GM23338 (cell line): ENCODE measurements around the gene TMEM131L. TPM values are rescaled to one million over a fixed set of nuclear protein-coding genes. Genes with fewer than 3 reads are reported as not detected.
A peak's percentile ranks its signal among the peaks of the same experiment; 100 is the strongest.

Experiments used
- ATAC-seq: fragments of 200-7000 bp; cut with Tn5 transposase; 3 replicates; pipeline ENCODE4 v1.9.1; 2020
- DNase-seq: peaks from one replicate; pipeline ENCODE4 v3.0.0-alpha.2; 2015; ENCODE audit warnings: low spot score
- H2AFZ ChIP-seq: fragments of 200-600 bp; sonication (generic); 2 replicates; pipeline ENCODE4 v1.8.0; 2016; ENCODE audit warnings: antibody characterized with exemption, mild to moderate bottlenecking, moderate library complexity
- H3F3A ChIP-seq: fragments of 200-600 bp; sonication (generic); replicated peaks from 2 replicates; pipeline ENCODE4 v1.8.0; 2017; ENCODE audit warnings: antibody characterized with exemption, mixed run types, low read depth
- H3K27ac ChIP-seq: fragments of 200-600 bp; sonication (generic); 2 replicates; pipeline ENCODE4 v1.6.1; 2016; ENCODE audit warnings: low read depth
- H3K27me3 ChIP-seq: fragments of 200-600 bp; sonication (generic); 2 replicates; pipeline ENCODE4 v1.8.0; 2016; ENCODE audit warnings: mild to moderate bottlenecking, mixed run types, moderate library complexity; ENCODE audit not compliant: insufficient read depth
- H3K36me3 ChIP-seq: fragments of 200-600 bp; sonication (generic); 2 replicates; pipeline ENCODE4 v1.8.0; 2016; ENCODE audit warnings: mild to moderate bottlenecking; ENCODE audit not compliant: insufficient read depth
- H3K4me1 ChIP-seq: fragments of 200-600 bp; sonication (generic); 2 replicates; pipeline ENCODE4 v1.8.0; 2016; ENCODE audit warnings: mild to moderate bottlenecking, moderate library complexity; ENCODE audit not compliant: insufficient read depth
- H3K4me2 ChIP-seq: fragments of 200-600 bp; sonication (generic); 2 replicates; pipeline ENCODE4 v1.7.1; 2017; ENCODE audit warnings: mixed run types
- H3K4me3 ChIP-seq: fragments of 200-600 bp; sonication (generic); 2 replicates; pipeline ENCODE4 v1.6.1; 2016; ENCODE audit warnings: mixed run types
- H3K79me2 ChIP-seq: fragments of 200-600 bp; sonication (generic); replicated peaks from 2 replicates; pipeline ENCODE4 v1.8.0; 2017; ENCODE audit warnings: mild to moderate bottlenecking; ENCODE audit not compliant: insufficient read depth
- H3K9me2 ChIP-seq: fragments of 200-600 bp; sonication (generic); 2 replicates; pipeline ENCODE4 v1.8.0; 2017; ENCODE audit not compliant: insufficient read depth
- H4K20me1 ChIP-seq: fragments of 200-600 bp; sonication (generic); replicated peaks from 2 replicates; pipeline ENCODE4 v1.8.0; 2017; ENCODE audit warnings: mild to moderate bottlenecking; ENCODE audit not compliant: insufficient read depth
- H3K27ac Mint-ChIP-seq: 2 replicates; pipeline ENCODE4 v1.8.0; 2020; ENCODE audit warnings: inconsistent platforms, mild to moderate bottlenecking, moderate library complexity, mixed read lengths
- H3K27me3 Mint-ChIP-seq: 3 replicates; pipeline ENCODE4 v1.8.0; 2022; ENCODE audit warnings: low read depth, mild to moderate bottlenecking, moderate library complexity, mixed read lengths, inconsistent platforms; ENCODE audit not compliant: insufficient read depth, poor library complexity
- H3K36me3 Mint-ChIP-seq: 3 replicates; pipeline ENCODE4 v1.8.0; 2021; ENCODE audit warnings: low read depth, mild to moderate bottlenecking, inconsistent platforms, moderate library complexity, mixed read lengths
- H3K4me1 Mint-ChIP-seq: 3 replicates; pipeline ENCODE4 v1.8.0; 2020; ENCODE audit warnings: mild to moderate bottlenecking, inconsistent platforms, mixed read lengths
- H3K4me3 Mint-ChIP-seq: 3 replicates; pipeline ENCODE4 v1.8.0; 2021; ENCODE audit warnings: moderate library complexity, mild to moderate bottlenecking, inconsistent platforms, mixed read lengths
- H3K9me3 Mint-ChIP-seq: 3 replicates; pipeline ENCODE4 v1.8.0; 2020; ENCODE audit warnings: moderate library complexity, mild to moderate bottlenecking, inconsistent platforms, mixed read lengths
- CREB1 ChIP-seq: fragments of 250-450 bp; sonication (Bioruptor Pico); IDR thresholded peaks from 2 replicates; pipeline ENCODE4 v1.5.0; 2020; ENCODE audit warnings: low read depth, mild to moderate bottlenecking, moderate library complexity
- CTCF ChIP-seq, 2 experiments: fragments of 200-600 bp in 1 of 2; sonication (generic) in 1 of 2; conservative IDR thresholded peaks; 2 replicates each; pipeline versions ENCODE4 v1.5.1 to v1.6.1; 2016 to 2017; ENCODE audit warnings: antibody characterized with exemption in 2 of 2, low read depth in 2 of 2, mild to moderate bottlenecking in 2 of 2, moderate library complexity in 1 of 2
- ETS1 ChIP-seq: IDR thresholded peaks from 2 replicates; pipeline ENCODE4 v1.6.1; 2016; ENCODE audit warnings: antibody characterized with exemption
- EZH2 ChIP-seq: fragments of 200-600 bp; sonication (generic); IDR thresholded peaks from one replicate; pipeline ENCODE4 v1.8.0; 2017; ENCODE audit warnings: antibody characterized with exemption, mild to moderate bottlenecking, low read depth; ENCODE audit not compliant: unreplicated experiment
- EZH2phosphoT487 ChIP-seq: fragments of 200-600 bp; sonication (generic); IDR thresholded peaks from one replicate; pipeline ENCODE4 v1.8.1; 2018; ENCODE audit warnings: antibody characterized with exemption; ENCODE audit not compliant: unreplicated experiment
- JUNB ChIP-seq: IDR thresholded peaks from one replicate; pipeline ENCODE4 v1.6.1; 2016; ENCODE audit warnings: antibody characterized with exemption; ENCODE audit not compliant: unreplicated experiment
- NANOG ChIP-seq: IDR thresholded peaks from 2 replicates; pipeline ENCODE4 v1.6.1; 2016; ENCODE audit warnings: antibody characterized with exemption, borderline replicate concordance
- POLR2AphosphoS5 ChIP-seq: IDR thresholded peaks from 2 replicates; pipeline ENCODE4 v1.6.1; 2016; ENCODE audit warnings: antibody characterized with exemption, low read depth
- STAT1 ChIP-seq: IDR thresholded peaks from one replicate; pipeline ENCODE4 v1.6.1; 2016; ENCODE audit warnings: antibody characterized with exemption; ENCODE audit not compliant: unreplicated experiment
- ZNF114 ChIP-seq: fragments of 250-450 bp; sonication (Bioruptor Pico); IDR thresholded peaks from 2 replicates; pipeline ENCODE4 v1.5.0; 2020; ENCODE audit warnings: mild to moderate bottlenecking, moderate library complexity
- ZNF331 ChIP-seq: fragments of 250-450 bp; sonication (Bioruptor Pico); IDR thresholded peaks from 2 replicates; pipeline ENCODE4 v1.5.0; 2020; ENCODE audit warnings: low read depth, mild to moderate bottlenecking, moderate library complexity
- ZNF462 ChIP-seq: fragments of 250-450 bp; sonication (Bioruptor Pico); IDR thresholded peaks from 2 replicates; pipeline ENCODE4 v1.5.0; 2020; ENCODE audit warnings: mild to moderate bottlenecking, moderate library complexity
- polyA plus RNA-seq: library from polyadenylated mRNA; unstranded; fragments of >200 nt; fragmentation: Nextera tagmentation; extraction: Ambion mirVana; gene quantifications from 2 replicates; pipeline ENCODE4 v1.2.1, GENCODE V29; 2016
- total RNA-seq: library from RNA; depleted of rRNA; stranded (reverse); fragments of >200 nt; shearing (Covaris generic); gene quantifications from 2 replicates; pipeline ENCODE4 v1.2.3, GENCODE V29; 2014
- TF ChIP-seq, protein P1 (sequence below): IDR thresholded peaks from one replicate; pipeline ENCODE4 v1.6.1; 2018; ENCODE audit warnings: antibody characterized with exemption; ENCODE audit not compliant: unreplicated experiment

The TMEM131L gene
- total and polyA plus RNA-seq, 2 experiments from 2014 or later = 11.1 to 32.2 TPM

DNA sequence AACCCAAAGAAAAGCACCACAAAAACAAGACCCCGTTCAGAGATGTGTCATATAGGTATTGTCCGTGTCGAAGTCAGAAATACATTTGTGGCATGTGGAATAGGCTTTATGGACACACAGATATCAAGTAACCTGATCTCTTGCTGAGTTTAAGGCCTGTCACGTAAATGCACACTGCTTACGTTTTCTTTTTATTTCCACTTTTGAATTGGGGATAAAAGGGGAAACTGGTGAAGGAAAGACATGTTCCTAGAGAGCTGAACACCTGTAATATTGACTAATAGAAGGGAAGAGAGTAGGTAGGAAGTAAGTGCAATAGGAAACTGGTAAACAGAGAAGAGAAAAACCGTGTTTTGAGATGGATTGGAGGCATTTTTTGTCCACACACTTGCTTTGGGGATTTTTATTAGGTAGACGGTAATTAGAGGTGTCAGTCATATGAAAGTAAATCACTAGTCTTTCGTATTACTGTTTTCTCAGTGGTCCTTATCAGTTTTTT is 24.9 kb downstream of the TMEM131L start:
- no peak for DNase-seq
- peaks cover 71% of the 10 kb centered on the region for H3K4me1 Mint-ChIP-seq
- no peaks in the 10 kb centered on the region for H3K36me3 ChIP-seq
- no peak overlapping the region for H3K4me3 Mint-ChIP-seq
- H3K4me2 ChIP-seq = no peak overlapping the region
- no peaks in the 10 kb centered on the region for H4K20me1 ChIP-seq
- H3K79me2 ChIP-seq = peaks cover 73% of the 10 kb centered on the region
- peaks cover 68% of the 10 kb centered on the region for H3K4me1 ChIP-seq
- no peak overlapping the region for H3K4me3 ChIP-seq
- H3K36me3 Mint-ChIP-seq = no peaks in the 10 kb centered on the region
- TF ChIP-seq ZNF114 = no peak
- TF ChIP-seq ZNF462 = no peak
- TF ChIP-seq CTCF (conservative IDR thresholded peaks at IDR 0.05; ENCODE audit: low read depth in 2 of 2) = no peak
- TF ChIP-seq ETS1 = no peak
- TF ChIP-seq ZNF331 (CRISPR knock-in tag) = no peak
- TF ChIP-seq CREB1 = no peak
- no peak for TF ChIP-seq POLR2AphosphoS5
- TF ChIP-seq EZH2phosphoT487 = no peak
- TF ChIP-seq EZH2 = no peak
- TF ChIP-seq JUNB = no peak
- TF ChIP-seq, protein P1, sequence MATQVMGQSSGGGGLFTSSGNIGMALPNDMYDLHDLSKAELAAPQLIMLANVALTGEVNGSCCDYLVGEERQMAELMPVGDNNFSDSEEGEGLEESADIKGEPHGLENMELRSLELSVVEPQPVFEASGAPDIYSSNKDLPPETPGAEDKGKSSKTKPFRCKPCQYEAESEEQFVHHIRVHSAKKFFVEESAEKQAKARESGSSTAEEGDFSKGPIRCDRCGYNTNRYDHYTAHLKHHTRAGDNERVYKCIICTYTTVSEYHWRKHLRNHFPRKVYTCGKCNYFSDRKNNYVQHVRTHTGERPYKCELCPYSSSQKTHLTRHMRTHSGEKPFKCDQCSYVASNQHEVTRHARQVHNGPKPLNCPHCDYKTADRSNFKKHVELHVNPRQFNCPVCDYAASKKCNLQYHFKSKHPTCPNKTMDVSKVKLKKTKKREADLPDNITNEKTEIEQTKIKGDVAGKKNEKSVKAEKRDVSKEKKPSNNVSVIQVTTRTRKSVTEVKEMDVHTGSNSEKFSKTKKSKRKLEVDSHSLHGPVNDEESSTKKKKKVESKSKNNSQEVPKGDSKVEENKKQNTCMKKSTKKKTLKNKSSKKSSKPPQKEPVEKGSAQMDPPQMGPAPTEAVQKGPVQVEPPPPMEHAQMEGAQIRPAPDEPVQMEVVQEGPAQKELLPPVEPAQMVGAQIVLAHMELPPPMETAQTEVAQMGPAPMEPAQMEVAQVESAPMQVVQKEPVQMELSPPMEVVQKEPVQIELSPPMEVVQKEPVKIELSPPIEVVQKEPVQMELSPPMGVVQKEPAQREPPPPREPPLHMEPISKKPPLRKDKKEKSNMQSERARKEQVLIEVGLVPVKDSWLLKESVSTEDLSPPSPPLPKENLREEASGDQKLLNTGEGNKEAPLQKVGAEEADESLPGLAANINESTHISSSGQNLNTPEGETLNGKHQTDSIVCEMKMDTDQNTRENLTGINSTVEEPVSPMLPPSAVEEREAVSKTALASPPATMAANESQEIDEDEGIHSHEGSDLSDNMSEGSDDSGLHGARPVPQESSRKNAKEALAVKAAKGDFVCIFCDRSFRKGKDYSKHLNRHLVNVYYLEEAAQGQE = no peak
- no peak for TF ChIP-seq STAT1
- no peak for TF ChIP-seq NANOG
- no peak overlapping the region for H2AFZ ChIP-seq
- H3K9me2 ChIP-seq = no peaks in the 10 kb centered on the region
- H3K27me3 Mint-ChIP-seq = peaks cover 3% of the 10 kb centered on the region
- no peak overlapping the region for H3K27ac ChIP-seq
- no peak for ATAC-seq
- peak overlapping the region; percentile 1; the same call in 1 of the 2 replicates for H3K27ac Mint-ChIP-seq
- H3F3A ChIP-seq = 0 out of 2 replicates have a peak, but pooled peaks cover 7% of the 10 kb centered on the region
- H3K9me3 Mint-ChIP-seq = no peaks in the 10 kb centered on the region
- no peaks in the 10 kb centered on the region for H3K27me3 ChIP-seq
